Stomach smooth muscle (tissue), 2 donors: ENCODE data around the gene TIGD6.
"Not testable (repeated sequence)": the region's sequence is repeated elsewhere in the genome, so short reads cannot be mapped to it uniquely, and the experiment has no call there.

Experiments
- H3K27ac ChIP-seq: one replicate; pipeline ENCODE4 v1.7.0; 2013; ENCODE audit warnings: mild to moderate bottlenecking, low read length, inconsistent platforms
- H3K27me3 ChIP-seq, 2 donors: one replicate each; pipeline ENCODE4 v1.7.0; 2013; ENCODE audit warnings: low read length in 2 of 2; ENCODE audit not compliant: insufficient read depth in 2 of 2, control insufficient read depth in 1 of 2
- H3K36me3 ChIP-seq, 2 donors: one replicate each; pipeline ENCODE4 v1.7.0; 2013; ENCODE audit warnings: low read length in 2 of 2; ENCODE audit not compliant: control insufficient read depth in 2 of 2, insufficient read depth in 2 of 2
- H3K4me1 ChIP-seq: one replicate; pipeline ENCODE4 v1.7.0; 2013; ENCODE audit warnings: low read length; ENCODE audit not compliant: control insufficient read depth, insufficient read depth
- H3K4me3 ChIP-seq, 2 donors: one replicate each; pipeline ENCODE4 v1.7.0; 2013; ENCODE audit warnings: low read length in 2 of 2
- H3K9ac ChIP-seq, 2 donors: one replicate each; pipeline ENCODE4 v1.7.0; 2013; ENCODE audit warnings: low read length in 2 of 2, mild to moderate bottlenecking in 1 of 2
- H3K9me3 ChIP-seq, 2 donors: one replicate each; pipeline ENCODE4 v1.7.0; 2013; ENCODE audit warnings: low read length in 2 of 2; ENCODE audit not compliant: control insufficient read depth in 2 of 2
- donor health status: healthy.
- donor health status: Pancreatic carcinoma.

TIGD6 gene

GRCh38 chr5:150034662-150035061 is 34.2 kb upstream of the TIGD6 start:
- Histone ChIP-seq H3K9me3 (no peaks in the 10 kb centered on the region), H3K27ac (no peak overlapping the region), H3K27me3 (no peaks in the 10 kb centered on the region), H3K36me3 (peaks cover 59 to 70% of the 10 kb centered on the region in 2 donors), H3K9ac (no peak overlapping the region), H3K4me3 (no peak overlapping the region), H3K4me1 (no peaks in the 10 kb centered on the region)

- H3K4me3 ChIP-seq = no peak overlapping the region
- H3K4me1 ChIP-seq = no peaks in the 10 kb centered on the region
- no peak overlapping the region for H3K9ac ChIP-seq
- no peak overlapping the region for H3K27ac ChIP-seq
- no peaks in the 10 kb centered on the region for H3K9me3 ChIP-seq
- no peaks in the 10 kb centered on the region for H3K27me3 ChIP-seq
- peaks cover 52 to 67% of the 10 kb centered on the region in 2 donors for H3K36me3 ChIP-seq
Measured at GRCh38 chr5:150033334-150033733, 32.9 kb upstream of the TIGD6 start.

- H3K4me1 ChIP-seq, H3K9ac ChIP-seq, H3K4me3 ChIP-seq, H3K9me3 ChIP-seq, H3K27me3 ChIP-seq, H3K27ac ChIP-seq: not testable (repeated sequence)
- peaks cover 48 to 53% of the 10 kb centered on the region in 2 donors for H3K36me3 ChIP-seq
Measured at GRCh38 chr5:150028047-150028446, 27.6 kb upstream of the TIGD6 start.

- H3K4me1 ChIP-seq = no peaks in the 10 kb centered on the region
- H3K9ac ChIP-seq = no peak overlapping the region
- peaks cover 38 to 45% of the 10 kb centered on the region in 2 donors for H3K36me3 ChIP-seq
- H3K9me3 ChIP-seq = no peaks in the 10 kb centered on the region
- H3K27me3 ChIP-seq = no peaks in the 10 kb centered on the region
- no peak overlapping the region for H3K4me3 ChIP-seq
- no peak overlapping the region for H3K27ac ChIP-seq
Measured at GRCh38 chr5:150026682-150027172, 26.3 kb upstream of the TIGD6 start.

DNA sequence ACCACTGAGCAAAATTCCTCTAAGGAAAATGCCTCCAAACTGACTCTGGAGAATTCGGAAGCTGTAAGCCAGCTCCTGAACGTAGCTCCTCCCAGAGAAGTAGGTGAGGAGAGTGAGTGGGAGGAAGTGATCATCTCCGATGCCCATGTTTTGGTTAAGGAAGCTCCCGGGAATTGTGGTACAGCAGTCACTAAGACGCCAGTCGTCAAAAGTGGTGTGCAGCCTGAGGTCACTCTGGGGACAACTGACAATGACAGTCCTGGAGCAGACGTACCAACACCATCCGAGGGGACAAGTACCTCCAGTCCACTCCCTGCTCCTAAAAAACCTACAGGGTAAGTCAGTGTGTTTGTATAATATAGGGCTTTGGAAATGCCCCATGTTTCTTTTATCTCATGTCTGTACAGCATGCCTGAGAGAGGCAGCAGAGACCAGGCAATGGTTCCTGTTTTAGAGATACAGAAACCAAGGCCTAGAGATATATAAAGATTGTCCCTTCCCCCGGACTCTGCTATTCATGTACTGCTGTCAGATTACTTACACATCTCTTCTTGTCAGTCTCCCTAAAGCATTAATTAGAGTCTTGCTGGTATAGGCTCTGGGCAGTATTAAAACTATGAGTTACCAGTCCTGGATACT is 24.0 kb upstream of the TIGD6 start:
- H3K9me3 ChIP-seq = no peaks in the 10 kb centered on the region
- H3K27ac ChIP-seq = no peak overlapping the region
- H3K4me1 ChIP-seq = no peaks in the 10 kb centered on the region
- H3K4me3 ChIP-seq = no peak overlapping the region
- H3K36me3 ChIP-seq = peaks cover 42 to 49% of the 10 kb centered on the region in 2 donors
- H3K9ac ChIP-seq = no peak overlapping the region
- no peaks in the 10 kb centered on the region for H3K27me3 ChIP-seq

GRCh38 chr5:150023136-150023535 is 22.7 kb upstream of the TIGD6 start:
- Histone ChIP-seq H3K4me1 (no peaks in the 10 kb centered on the region), H3K36me3 (peaks cover 50 to 55% of the 10 kb centered on the region in 2 donors), H3K4me3 (no peak overlapping the region), H3K9me3 (no peaks in the 10 kb centered on the region), H3K27me3 (no peaks in the 10 kb centered on the region), H3K9ac (no peak overlapping the region), H3K27ac (no peak overlapping the region)

DNA sequence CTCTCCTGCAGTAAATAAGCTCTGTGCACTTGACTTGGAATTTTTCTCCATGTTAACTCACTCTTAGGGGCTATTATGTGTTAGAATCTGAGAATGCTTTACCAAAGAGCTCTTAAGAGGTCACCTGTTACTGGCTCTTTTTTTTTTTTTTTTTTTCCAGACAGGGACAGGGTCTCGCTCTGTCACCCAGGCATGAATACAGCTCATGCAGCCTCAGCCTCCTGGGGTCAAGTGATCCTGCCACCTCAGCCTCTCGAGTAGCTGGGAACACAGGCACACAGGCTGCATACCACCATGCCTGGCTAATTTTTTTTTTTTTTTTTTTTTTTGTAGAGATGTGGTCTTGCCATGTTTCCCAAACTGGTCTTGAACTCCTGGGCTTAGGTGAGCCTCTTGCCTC is 22.2 kb upstream of the TIGD6 start:
- Histone ChIP-seq H3K4me3 (no peak overlapping the region), H3K4me1 (no peaks in the 10 kb centered on the region), H3K9ac (no peak overlapping the region), H3K27me3 (no peaks in the 10 kb centered on the region), H3K36me3 (peaks cover 51 to 54% of the 10 kb centered on the region in 2 donors), H3K27ac (no peak overlapping the region), H3K9me3 (no peaks in the 10 kb centered on the region)

GRCh38 chr5:150022158-150022531 is 21.7 kb upstream of the TIGD6 start:
- H3K9me3 ChIP-seq = no peaks in the 10 kb centered on the region
- H3K4me3 ChIP-seq = no peak overlapping the region
- H3K4me1 ChIP-seq = no peaks in the 10 kb centered on the region
- H3K36me3 ChIP-seq = peaks cover 49 to 50% of the 10 kb centered on the region in 2 donors
- H3K9ac ChIP-seq = no peak overlapping the region
- no peak overlapping the region for H3K27ac ChIP-seq
- H3K27me3 ChIP-seq = no peaks in the 10 kb centered on the region

- Histone ChIP-seq H3K27ac (no peak overlapping the region), H3K9me3 (no peaks in the 10 kb centered on the region), H3K4me1 (no peaks in the 10 kb centered on the region), H3K27me3 (no peaks in the 10 kb centered on the region), H3K36me3 (peaks cover 45 to 47% of the 10 kb centered on the region in 2 donors), H3K4me3 (no peak overlapping the region), H3K9ac (no peak overlapping the region)
Measured at GRCh38 chr5:150021491-150022157, 21.2 kb upstream of the TIGD6 start.

DNA sequence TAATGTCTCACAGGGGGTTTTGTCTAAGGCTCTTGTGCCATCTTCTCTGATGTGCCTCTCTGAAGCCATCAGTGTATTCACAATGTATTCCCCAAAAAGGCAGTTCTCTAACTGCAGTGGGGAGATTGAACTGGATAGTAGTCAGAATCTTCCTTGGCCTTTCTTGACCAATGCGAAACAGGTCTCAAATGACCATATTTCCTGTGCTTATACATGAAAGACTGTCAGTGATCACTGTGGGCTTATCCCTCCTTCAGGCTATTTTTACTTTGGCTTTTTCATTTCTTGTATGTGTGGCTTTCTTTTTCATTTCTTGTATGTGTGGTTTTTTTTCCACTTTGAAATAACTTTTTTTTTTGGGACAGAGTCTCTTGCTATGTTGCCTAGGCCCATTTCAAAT is 19.8 kb upstream of the TIGD6 start:
- no peak overlapping the region for H3K4me3 ChIP-seq
- H3K9me3 ChIP-seq = no peaks in the 10 kb centered on the region
- no peak overlapping the region for H3K9ac ChIP-seq
- H3K27me3 ChIP-seq = no peaks in the 10 kb centered on the region
- H3K36me3 ChIP-seq = peaks cover 48 to 52% of the 10 kb centered on the region in 2 donors
- no peak overlapping the region for H3K27ac ChIP-seq
- no peaks in the 10 kb centered on the region for H3K4me1 ChIP-seq
